GM21529 (cell line): ENCODE data around the gene NOTCH4.

Experiments
- ATAC-seq: cut with Tn5 transposase; IDR thresholded peaks from one replicate; pipeline ENCODE4 v1.9.1; 2021; ENCODE audit not compliant: unreplicated experiment

Gene NOTCH4

DNA sequence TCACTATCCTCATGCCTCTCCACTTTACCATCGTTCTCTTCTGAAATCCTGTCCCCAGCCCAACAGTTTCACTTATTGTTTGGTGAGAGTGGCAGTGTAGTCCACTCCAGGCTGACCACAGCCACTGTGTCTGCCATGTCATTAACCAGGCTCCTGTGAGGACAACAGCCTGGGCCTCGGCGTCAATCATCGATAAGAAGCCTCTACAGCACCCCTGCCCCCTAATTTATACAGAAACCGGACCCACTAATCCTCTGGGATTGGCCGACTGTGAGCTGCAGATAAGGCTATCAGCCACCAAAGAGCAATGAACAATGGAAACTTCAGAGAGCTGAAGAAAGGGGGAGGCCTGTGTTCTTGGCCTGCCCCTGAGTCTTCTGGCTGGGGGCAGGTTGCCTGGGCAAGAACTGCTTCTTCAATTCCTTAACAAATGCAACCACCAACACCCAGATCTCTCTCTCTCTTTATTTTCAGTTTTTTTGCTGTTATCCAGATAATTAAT is 56.1 kb downstream of the NOTCH4 start:
- no peak for ATAC-seq

DNA sequence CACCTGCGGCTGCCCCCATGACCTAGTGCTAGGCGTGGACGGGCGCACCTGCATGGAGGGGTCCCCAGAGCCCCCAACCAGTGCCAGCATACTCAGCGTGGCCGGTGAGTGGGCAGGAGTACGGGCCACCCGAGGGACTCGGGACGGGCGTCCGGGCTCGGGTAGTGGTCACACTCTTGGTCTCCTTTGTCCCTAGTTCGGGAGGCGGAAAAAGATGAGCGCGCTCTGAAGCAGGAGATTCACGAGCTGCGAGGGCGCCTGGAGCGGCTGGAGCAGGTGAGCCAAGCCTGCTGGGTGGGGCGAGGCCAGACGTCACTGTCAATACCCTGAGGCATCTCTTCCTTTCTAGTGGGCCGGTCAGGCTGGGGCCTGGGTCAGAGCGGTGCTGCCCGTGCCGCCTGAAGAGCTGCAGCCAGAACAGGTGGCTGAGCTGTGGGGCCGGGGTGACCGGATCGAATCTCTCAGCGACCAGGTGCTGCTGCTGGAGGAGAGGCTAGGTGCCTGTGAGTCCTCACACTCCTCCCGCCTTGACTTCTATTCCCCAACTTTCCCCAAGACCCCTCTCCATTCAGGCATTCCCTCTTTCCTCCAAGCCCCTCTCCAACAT is 56.6 kb downstream of the NOTCH4 start:
- no peak for ATAC-seq

GRCh38 chr6:32166411-32167061 is 57.3 kb downstream of the NOTCH4 start:
- ATAC-seq: no peak

GRCh38 chr6:32164295-32164694 is 59.6 kb downstream of the NOTCH4 start, which contains the start of gene EGFL8:
TSS of gene EGFL8 (plus strand) at chr6:32164595. CDS start at chr6:32166166, 1,571 bp downstream.
- no peak for ATAC-seq

DNA sequence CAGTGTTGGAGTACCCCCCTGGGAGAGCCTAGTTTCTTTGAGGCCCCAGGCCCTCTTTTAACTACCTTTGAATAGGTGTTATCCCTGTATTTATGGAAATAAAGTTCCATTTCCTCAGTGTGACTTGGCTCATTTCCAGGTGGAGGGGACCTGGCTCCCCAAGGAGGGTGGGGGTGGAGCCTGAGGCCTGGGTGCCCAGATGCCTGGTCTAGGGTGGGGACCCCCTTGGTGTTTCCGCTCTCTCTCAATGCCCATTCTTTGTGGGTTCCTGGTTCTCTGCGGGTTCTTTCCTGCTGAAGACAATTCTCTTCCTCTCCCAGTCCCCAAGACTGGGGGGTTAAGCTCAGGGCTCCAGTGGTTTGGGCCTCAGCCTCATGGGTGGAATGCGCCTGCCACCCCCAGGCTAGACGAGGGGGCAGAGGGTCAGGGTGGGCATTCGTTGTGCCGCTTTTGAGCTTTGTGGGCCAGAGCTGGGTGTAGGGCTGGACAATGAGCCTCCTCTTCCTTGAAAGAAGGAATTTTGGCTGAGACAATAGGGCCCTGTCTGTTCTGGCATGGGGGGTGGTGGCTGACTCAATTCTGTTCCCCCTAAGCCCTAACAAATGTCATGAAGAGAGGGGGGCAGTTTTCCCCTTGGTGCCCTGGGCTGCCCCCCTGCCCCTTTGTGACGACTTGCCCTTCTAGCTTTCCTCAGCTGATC is 60.2 kb downstream of the NOTCH4 start:
- no peak for ATAC-seq

GRCh38 chr6:32158052-32158451 is 65.8 kb downstream of the NOTCH4 start:
- ATAC-seq: no peak

DNA sequence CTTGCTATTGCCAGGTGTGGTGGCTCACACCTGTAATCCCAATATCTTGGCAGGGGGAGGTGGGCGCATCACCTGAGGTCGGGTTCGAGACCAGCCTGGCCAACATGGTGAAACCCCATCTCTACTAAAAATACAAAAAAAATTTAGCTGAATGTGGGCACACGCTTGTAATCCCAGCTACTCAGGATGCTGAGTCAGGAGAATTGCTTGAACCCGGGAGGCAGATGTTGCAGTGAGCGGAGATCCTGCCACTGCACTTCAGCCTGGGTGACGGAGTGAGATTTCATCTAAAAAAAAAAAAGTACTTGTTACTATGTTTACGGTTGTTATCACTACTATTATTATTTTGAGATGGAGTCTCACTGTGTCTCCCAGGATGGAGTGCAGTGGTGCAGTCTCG is 67.0 kb downstream of the NOTCH4 start:
- ATAC-seq: no peak

- peak; percentile 75 for ATAC-seq
These were observed 69.2 kb downstream of the NOTCH4 start for GRCh38 chr6:32154514-32155161.

GRCh38 chr6:32153564-32154513 is 70.0 kb downstream of the NOTCH4 start, which contains the start of gene PPT2:
TSS of gene PPT2 (plus strand) at chr6:32154141. CDS start at chr6:32154595, 454 bp downstream.
- peak; percentile 41 for ATAC-seq

DNA sequence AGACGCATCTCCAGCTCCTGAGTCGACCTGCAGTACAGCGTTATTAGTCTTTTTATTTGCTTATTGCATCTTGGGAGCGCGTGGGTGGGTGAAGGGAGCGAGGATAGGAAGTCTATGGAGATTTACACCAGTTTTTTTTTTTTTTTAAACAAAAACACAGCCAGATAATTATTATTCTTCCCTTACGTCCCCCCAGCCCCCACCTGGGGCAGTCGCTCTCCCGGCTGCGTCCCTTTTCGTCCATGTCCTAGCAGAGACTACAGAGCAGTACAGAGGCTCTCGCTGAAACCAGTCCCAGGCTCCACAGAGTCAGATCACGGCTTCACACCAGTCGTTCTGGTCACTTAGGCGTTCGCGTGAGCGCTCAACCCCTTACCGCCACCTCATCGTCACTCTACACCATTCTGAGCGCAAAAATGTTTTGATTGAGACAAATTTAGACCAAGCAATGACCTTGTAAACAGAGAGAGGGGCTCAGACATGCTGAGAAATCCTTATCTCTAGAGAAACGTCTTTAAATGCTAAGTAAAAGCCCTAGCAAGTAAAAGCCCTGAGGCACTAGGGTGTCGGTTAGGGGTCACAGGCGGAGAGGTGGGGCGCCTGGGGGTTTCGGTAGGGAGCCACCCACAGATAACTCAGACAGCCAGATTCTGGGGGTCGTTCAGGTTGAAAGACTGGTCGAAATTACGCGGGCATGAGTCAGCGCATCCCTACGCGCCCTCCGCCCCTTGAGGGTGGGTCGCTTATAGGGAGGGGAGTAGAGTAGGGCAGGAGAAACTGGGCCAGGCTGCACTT is 70.9 kb downstream of the NOTCH4 start:
- ATAC-seq: no peak

GRCh38 chr6:32151863-32152768 is 71.8 kb downstream of the NOTCH4 start, which contains the start of gene PRRT1:
TSS of gene PRRT1 (minus strand) at chr6:32151939. CDS start at chr6:32151827, 112 bp downstream.
- no peak for ATAC-seq

DNA sequence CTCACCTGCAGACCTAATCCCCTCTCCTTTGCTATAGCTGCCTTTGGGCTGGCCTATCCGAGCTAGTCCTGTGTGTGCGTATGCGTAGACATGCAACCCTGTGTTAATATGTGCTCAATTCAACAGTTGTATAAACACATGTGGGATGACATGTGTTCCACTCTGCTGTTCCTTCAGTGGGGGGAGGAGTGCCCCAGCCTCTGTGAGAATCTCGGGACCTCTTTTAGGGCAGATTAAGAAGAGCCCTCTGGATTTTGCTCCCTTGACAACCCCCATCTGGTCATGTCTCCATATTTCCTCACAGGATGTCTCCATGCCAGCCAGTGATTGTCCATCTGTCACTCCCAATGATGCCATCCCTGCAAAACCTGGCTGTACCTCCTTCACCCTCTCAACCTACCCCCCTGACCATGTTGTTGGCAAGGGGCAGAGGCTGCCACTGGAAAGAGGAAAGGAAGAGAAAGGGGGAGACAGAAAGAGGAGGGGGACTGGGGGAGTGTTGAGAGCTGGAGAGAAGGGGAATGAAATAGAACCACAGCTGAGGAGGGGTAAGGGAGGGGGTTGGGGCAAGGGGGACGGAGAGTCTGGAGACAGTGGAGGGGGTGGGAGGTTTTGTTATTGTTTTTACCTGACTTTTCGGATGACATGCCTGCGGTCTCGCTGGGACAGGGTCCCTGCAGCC is 72.5 kb downstream of the NOTCH4 start:
- no peak for ATAC-seq

- ATAC-seq: no peak
These were observed 73.7 kb downstream of the NOTCH4 start for GRCh38 chr6:32149932-32150870.

- no peak for ATAC-seq
These were observed 74.6 kb downstream of the NOTCH4 start for GRCh38 chr6:32149092-32149755.

- no peak for ATAC-seq
These were observed 75.4 kb downstream of the NOTCH4 start for GRCh38 chr6:32148289-32149091.
